CD4-positive, alpha-beta T cell treated with Interleukin-15 for 1 hour (primary cell): Measurements from ENCODE around the gene HTD2.

ENCODE experiments used
- DNase-seq: peaks from one replicate; pipeline ENCODE4 v3.0.0-alpha.2; 2020

HTD2 gene

DNA sequence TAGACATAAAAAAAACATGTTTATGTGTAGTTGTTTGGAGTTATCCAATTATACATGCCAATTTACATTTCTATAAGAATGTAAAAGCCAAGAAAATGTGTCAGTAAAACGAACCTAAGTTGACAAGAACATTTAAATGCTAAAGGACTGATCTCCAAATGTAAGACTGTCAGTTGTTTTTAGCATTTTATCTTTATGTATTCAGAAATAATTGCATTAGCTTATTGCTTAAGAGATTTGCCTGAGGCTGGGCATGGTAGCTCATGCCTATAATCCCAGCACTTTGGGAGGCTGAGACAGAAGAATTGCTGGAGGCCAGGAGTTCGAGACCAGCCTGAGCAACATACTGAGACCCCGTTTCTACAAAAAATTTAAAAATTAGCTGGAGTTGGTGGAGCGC is 53.3 kb downstream of the HTD2 start:
- no peak for DNase-seq

GRCh38 chr3:58361866-58362265 is 55.5 kb downstream of the HTD2 start:
- no peak for DNase-seq

- no peak for DNase-seq
Measured at GRCh38 chr3:58366699-58367098, 60.4 kb downstream of the HTD2 start.

DNA sequence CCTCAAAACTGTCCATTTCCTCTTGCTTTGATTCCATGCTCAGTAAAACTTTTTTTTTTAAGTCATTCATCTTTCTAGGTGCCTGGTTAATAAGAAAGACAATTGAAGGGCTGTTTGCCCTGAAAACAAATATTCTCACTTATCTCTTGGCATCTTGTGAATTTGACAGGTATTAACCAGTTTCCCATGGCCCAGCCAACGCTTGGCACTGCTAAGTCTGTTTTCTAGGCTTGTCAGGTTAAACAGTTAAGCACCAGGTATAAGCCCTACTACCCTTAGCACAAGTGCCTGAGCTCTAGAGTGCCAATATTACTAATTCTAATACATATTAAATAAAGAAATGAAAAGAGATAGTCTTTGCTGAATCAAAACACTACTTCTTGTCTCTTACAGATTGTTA is 62.7 kb downstream of the HTD2 start:
- no peak for DNase-seq
